ENCODE measurements around the gene RAB37. TPM values are rescaled to one million over a fixed set of nuclear protein-coding genes. Genes with fewer than 3 reads are reported as not detected.

RAB37 gene
- total and polyA plus RNA-seq, 2 of the 13 experiments (the other 11 are each of a cell fraction or from before 2014, with no cell fraction given) = 0.91 to 3.7 TPM

- TF ChIP-seq ZNF17 (CRISPR knock-in tag; IDR thresholded peaks at IDR 0.05) = no peak
- TF ChIP-seq ATF2 (CRISPR knock-in tag; IDR thresholded peaks at IDR 0.05) = peak; percentile 58; the same call in 1 of the 2 replicates
- TF ChIP-seq ZFX (CRISPR knock-in tag; IDR thresholded peaks at IDR 0.05; ENCODE audit: low read depth) = peak; percentile 69
- TF ChIP-seq SP140L (CRISPR knock-in tag; IDR thresholded peaks at IDR 0.05; ENCODE audit: borderline replicate concordance) = peak; percentile 91; the same call in 1 of the 2 replicates
- TF ChIP-seq KMT2A (CRISPR knock-in tag; IDR thresholded peaks at IDR 0.05) = peak; percentile 61
- TF ChIP-seq ZBTB3 (CRISPR knock-in tag; IDR thresholded peaks at IDR 0.05; ENCODE audit: borderline replicate concordance, low read depth) = 0 out of 2 replicates have a peak, but pooled peaks have one; percentile 38
- TF ChIP-seq ZNF362 (CRISPR knock-in tag; IDR thresholded peaks at IDR 0.05; ENCODE audit: borderline replicate concordance) = no peak; the same call in 1 of the 2 replicates
- TF ChIP-seq ZSCAN31 (CRISPR knock-in tag; IDR thresholded peaks at IDR 0.05; ENCODE audit: low read depth) = peak; percentile 77; the same call in 1 of the 2 replicates
- TF ChIP-seq ZNF672 (CRISPR knock-in tag; IDR thresholded peaks at IDR 0.05) = 0 out of 2 replicates have a peak, but pooled peaks have one; percentile 62
- TF ChIP-seq, protein P1, sequence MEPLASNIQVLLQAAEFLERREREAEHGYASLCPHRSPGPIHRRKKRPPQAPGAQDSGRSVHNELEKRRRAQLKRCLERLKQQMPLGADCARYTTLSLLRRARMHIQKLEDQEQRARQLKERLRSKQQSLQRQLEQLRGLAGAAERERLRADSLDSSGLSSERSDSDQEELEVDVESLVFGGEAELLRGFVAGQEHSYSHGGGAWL (CRISPR knock-in tag; IDR thresholded peaks at IDR 0.05) = peak; percentile 93
- TF ChIP-seq YY1 (IDR thresholded peaks at IDR 0.05; ENCODE audit: insufficient read depth, insufficient replicate concordance, low read depth, low read length) = peak; percentile 77
- peak; percentile 69 for TF ChIP-seq ETV6 (CRISPR knock-in tag; conservative IDR thresholded peaks at IDR 0.05)
- peak; percentile 65; the same call in 1 of the 2 replicates for TF ChIP-seq IRF2 (CRISPR knock-in tag; IDR thresholded peaks at IDR 0.05)
- TF ChIP-seq ZKSCAN1 (IDR thresholded peaks at IDR 0.05; ENCODE audit: low read length) = no peak
- peak; percentile 97; the same call in 1 of the 2 replicates for TF ChIP-seq SALL2 (CRISPR knock-in tag; IDR thresholded peaks at IDR 0.05)
- peak; percentile 70 for TF ChIP-seq MAX (IDR thresholded peaks at IDR 0.05)
- no peak for TF ChIP-seq CREM (IDR thresholded peaks at IDR 0.05)
- TF ChIP-seq CREM (CRISPR knock-in tag; IDR thresholded peaks at IDR 0.05) = no peak
- TF ChIP-seq, protein P2, sequence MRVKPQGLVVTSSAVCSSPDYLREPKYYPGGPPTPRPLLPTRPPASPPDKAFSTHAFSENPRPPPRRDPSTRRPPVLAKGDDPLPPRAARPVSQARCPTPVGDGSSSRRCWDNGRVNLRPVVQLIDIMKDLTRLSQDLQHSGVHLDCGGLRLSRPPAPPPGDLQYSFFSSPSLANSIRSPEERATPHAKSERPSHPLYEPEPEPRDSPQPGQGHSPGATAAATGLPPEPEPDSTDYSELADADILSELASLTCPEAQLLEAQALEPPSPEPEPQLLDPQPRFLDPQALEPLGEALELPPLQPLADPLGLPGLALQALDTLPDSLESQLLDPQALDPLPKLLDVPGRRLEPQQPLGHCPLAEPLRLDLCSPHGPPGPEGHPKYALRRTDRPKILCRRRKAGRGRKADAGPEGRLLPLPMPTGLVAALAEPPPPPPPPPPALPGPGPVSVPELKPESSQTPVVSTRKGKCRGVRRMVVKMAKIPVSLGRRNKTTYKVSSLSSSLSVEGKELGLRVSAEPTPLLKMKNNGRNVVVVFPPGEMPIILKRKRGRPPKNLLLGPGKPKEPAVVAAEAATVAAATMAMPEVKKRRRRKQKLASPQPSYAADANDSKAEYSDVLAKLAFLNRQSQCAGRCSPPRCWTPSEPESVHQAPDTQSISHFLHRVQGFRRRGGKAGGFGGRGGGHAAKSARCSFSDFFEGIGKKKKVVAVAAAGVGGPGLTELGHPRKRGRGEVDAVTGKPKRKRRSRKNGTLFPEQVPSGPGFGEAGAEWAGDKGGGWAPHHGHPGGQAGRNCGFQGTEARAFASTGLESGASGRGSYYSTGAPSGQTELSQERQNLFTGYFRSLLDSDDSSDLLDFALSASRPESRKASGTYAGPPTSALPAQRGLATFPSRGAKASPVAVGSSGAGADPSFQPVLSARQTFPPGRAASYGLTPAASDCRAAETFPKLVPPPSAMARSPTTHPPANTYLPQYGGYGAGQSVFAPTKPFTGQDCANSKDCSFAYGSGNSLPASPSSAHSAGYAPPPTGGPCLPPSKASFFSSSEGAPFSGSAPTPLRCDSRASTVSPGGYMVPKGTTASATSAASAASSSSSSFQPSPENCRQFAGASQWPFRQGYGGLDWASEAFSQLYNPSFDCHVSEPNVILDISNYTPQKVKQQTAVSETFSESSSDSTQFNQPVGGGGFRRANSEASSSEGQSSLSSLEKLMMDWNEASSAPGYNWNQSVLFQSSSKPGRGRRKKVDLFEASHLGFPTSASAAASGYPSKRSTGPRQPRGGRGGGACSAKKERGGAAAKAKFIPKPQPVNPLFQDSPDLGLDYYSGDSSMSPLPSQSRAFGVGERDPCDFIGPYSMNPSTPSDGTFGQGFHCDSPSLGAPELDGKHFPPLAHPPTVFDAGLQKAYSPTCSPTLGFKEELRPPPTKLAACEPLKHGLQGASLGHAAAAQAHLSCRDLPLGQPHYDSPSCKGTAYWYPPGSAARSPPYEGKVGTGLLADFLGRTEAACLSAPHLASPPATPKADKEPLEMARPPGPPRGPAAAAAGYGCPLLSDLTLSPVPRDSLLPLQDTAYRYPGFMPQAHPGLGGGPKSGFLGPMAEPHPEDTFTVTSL (CRISPR knock-in tag; IDR thresholded peaks at IDR 0.05; ENCODE audit: borderline replicate concordance) = peak; percentile 42
- TF ChIP-seq EZH2 (conservative IDR thresholded peaks at IDR 0.05; ENCODE audit: low read depth, low read length) = no peak
- no peak for TF ChIP-seq IKZF1 (IDR thresholded peaks at IDR 0.05)
- peak; percentile 99 for TF ChIP-seq ZFP82 (CRISPR knock-in tag; IDR thresholded peaks at IDR 0.05; ENCODE audit: borderline replicate concordance)
Observed at GRCh38 chr17:74748529-74749278, 11.6 kb downstream of the RAB37 start, which contains the start of gene NHERF1 (continued).

All from HepG2 (cell line).